GM18519 (cell line): ENCODE results near the gene MINDY1.

Experiments used
- ATAC-seq: cut with Tn5 transposase; IDR thresholded peaks from one replicate; pipeline ENCODE4 v1.9.1; 2021; ENCODE audit warnings: mild to moderate bottlenecking, moderate library complexity; ENCODE audit not compliant: unreplicated experiment, low FRiP score

The MINDY1 gene

DNA sequence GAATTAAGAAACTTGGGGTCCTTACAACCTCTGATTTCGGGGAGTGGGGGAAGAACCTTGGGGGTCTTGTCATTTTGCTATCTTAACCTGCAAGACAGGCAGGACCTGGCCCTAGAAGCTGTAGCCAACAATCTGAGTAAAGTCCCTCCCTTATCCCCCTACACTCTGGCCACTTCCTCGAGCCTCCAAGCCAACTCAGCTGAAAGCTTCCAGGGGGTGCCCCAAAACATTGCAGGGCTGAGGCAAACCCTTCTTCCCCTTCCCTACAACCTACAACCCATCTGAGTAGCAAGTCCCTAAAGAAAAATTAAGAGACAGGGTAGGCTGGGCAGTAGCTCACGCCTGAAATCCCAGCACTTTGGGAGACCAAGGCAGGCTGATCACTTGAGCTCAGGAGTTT is 37.1 kb downstream of the MINDY1 start:
- no peak for ATAC-seq

DNA sequence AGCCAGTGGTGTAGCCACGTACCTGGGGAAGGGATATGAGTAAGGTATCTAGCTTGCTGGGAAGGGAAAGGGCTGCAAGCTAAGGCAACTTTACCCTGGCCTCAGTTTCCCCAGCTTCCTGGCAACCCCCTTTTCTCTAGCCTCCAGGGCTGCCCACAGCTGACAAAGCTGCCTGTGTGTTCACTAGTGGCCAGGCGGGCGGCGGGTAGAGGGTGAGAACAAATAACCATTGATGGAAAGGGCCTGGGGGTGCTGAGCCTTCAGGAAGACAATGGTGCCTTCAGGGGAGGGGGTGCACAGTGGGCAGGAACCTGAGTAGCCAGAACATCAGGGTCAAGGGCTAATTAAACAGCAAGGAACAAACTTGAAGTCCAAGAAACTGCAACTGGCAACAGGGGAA is 38.2 kb downstream of the MINDY1 start:
- ATAC-seq = no peak

DNA sequence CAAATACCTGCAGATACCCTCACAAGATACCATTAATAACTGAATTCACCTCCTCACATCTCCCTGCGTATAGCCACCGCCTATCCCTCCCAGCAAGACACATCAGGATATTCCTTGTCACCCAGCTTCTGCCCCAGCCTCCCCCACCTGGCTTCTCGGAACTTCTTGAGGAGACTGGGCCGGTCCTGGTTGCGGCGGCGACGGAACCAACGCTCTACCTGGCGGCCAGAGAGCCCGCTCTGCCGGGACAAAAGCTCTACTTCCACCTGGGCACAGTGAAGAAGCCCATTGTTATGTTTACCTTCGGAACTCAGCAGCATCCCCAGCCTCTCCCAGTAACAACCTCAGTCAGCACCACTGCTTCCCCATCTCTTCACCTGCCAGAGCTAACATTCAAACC is 38.8 kb downstream of the MINDY1 start:
- no peak for ATAC-seq

DNA sequence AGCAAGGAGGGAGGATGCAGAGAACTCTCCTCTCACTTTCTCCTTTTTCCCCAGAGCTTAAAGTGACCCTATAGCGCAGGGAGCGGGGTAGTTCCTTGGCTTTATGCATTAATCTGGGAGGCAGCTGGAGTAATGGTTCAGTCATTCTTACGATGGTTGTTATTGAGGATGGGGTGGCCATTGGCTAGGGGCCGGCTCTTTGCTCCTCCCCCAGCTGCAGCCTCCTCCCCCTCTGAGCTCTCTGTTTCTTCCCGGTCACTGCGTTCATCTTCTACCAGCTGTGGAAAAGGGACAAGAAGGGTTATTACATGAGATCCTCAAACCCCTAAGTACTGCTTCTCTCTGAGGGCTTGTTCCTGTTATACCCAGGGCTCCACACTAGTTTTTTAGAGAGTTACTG is 40.7 kb downstream of the MINDY1 start:
- no peak for ATAC-seq

DNA sequence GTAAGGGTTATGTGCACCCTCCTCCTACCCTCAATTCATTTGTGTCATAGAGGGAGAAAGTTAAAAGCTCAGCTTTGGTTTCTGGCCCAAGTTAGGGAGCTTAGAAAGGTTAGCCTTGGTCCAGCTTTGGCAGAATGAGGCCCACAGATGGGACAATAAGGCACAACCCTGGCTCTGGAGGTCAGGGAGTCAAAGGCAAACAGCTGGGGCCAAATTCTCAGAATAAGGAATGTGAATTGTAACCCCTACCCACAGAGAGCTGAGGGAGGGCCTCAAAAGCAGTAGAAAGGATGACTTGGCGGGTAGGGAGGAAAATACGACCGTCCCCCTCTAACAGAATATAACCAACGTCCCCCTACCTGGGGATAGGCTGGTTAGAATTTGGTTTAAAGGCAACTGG is 41.1 kb downstream of the MINDY1 start:
- no peak for ATAC-seq

DNA sequence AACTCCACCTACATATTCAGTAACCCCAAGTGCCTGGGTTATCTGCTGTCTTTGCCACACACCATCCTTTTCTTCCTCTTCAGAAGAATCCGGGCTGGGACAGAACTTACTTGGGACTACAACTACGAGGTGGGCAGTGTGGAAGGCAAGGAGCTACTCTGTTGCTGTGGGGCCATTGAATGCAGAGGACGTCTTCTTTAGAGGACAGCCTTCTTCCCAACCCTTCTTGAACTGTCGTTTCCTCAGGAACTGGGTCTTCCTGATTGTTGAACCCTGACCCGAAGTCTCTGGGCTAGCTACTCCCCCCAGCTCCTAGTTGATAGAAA is 42.6 kb downstream of the MINDY1 start:
- ATAC-seq = no peak

DNA sequence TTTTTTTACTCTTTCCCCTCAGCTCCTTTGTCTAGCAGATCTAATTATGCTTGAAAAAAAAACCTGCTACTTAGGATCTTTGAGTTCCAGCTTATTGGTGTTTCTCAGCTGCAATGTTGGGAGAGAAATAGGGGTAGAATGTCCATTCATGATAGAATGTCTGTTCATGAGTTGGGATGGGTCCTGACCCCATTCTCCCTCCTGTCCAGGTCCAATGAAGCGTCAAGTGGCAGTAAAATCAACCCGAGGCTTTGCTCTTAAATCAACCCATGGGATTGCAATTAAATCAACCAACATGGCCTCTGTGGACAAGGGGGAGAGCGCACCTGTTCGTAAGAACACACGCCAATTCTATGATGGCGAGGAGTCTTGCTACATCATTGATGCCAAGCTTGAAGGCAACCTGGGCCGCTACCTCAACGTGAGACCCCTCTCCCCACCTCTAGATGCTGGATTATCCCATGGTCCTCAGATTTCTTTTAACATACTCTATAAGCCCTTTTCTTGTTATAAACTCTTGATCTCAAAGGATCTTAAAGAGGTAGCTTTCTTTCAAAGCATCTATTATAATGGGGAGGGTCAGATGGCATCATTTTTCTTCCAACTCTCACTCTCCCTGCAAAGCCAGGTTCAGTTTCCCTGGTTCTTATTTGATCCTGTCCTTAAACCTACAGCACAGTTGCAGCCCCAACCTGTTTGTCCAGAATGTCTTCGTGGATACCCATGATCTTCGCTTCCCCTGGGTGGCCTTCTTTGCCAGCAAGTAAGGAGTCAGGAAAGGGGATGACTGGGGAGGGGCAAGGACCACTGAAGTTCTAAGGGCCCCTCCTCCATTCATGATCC is 43.2 kb downstream of the MINDY1 start:
- no peak for ATAC-seq

DNA sequence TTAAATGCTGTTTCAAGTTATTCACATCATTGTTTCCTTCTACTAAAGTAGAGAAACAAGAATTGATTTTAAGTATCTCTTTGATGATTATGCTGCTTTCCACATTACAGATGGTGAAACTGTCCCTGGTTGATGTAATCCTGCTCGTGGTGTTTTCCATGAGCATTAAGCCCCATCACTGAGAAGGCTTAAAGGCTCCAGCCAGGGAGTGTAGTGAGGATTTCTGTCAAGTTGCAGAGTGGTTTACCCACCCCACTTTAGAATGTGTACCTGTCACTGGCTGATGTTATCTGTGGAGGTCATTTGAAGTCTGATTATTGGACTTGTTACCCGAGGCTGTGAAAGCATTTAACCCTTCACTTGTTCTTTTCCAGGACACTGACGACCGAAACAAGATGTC is 44.9 kb downstream of the MINDY1 start:
- no peak for ATAC-seq

DNA sequence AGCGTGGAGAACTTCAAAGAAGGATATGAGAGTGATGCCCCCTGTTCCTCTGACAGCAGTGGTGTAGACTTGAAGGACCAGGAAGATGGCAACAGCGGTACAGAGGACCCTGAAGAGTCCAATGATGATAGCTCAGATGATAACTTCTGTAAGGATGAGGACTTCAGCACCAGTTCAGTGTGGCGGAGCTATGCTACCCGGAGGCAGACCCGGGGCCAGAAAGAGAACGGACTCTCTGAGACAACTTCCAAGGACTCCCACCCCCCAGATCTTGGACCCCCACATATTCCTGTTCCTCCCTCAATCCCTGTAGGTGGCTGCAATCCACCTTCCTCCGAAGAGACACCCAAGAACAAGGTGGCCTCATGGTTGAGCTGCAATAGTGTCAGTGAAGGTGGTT is 46.1 kb downstream of the MINDY1 start:
- ATAC-seq = no peak

DNA sequence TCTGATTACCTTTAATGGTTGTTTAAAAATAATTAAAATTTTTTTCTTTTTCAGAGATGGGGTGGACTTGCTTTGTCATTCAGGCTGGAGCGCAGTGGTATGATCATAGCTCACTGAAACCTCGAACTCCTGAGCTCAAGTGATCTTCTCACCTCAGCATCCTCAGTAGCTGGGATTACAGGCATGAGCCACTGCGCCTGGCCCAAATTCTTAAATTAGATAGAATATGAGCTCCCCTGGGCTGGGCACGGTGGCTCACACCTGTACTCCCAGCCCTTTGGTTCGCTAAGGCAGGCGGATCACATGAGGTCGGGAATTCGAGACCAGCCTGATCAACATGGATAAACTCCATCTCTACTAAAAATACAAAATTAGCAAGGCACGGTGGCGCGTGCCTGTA is 49.0 kb downstream of the MINDY1 start:
- ATAC-seq = no peak

DNA sequence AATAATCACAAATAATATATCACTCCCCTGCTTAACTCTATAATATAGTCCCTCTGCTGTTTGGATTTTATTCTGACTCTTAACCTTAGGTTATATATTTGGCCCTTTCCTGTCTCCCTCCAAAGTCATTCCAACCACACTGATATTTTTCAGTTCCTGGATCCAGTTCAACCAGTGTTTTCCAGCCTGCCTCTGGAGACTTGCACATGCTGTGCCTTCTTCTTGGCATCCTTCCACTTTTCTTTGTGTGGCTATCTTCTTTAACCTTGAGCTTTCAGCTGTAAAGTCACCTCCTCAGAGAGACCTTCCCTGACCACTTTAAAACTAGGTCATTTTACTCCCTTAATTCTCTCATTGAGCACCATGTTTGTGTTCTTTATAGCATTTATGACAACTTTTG is 51.4 kb downstream of the MINDY1 start:
- no peak for ATAC-seq

DNA sequence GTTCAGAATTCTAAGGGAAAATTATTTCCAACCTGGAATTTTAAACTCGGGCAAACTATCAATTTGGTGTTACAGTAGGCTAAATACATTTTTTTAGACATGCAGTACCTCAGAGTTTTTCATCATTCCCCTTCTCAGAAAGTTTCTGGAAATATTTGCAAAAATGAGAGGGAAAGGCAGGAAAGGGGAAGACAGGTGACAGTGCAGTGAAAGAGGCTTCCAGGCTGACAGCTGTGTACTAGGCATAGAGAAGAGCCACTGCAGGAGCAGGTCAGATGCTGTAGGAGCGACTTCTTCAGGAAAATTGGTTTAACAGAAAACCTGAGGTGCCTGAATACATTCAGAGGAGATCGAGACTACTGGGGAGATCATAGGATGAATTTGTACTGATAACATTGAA is 52.0 kb downstream of the MINDY1 start:
- no peak for ATAC-seq
